GM21619 (cell line): ENCODE data around the gene CYP4F2.
"Not testable (repeated sequence)": the region's sequence is repeated elsewhere in the genome, so short reads cannot be mapped to it uniquely, and the experiment has no call there.

ENCODE experiments used
- ATAC-seq: cut with Tn5 transposase; IDR thresholded peaks from one replicate; pipeline ENCODE4 v1.9.1; 2021; ENCODE audit not compliant: unreplicated experiment

The CYP4F2 gene

DNA sequence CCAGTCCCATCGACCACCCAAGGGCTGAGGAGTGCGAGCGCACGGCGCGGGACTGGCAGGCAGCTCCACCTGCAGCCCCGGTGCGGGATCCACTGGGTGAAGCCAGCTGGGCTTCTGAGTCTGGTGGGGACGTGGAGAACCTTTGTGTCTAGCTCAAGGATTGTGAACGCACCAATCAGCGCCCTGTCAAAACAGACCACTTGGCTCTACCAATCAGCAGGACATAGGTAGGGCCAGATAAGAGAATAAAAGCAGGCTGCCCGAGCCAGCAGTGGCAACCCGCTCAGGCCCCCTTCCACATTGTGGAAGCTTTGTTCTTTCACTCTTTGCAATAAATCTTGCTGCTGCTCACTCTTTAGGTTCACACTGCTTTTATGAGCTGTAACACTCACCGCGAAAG is 2.2 kb upstream of the CYP4F2 start:
- not testable (repeated sequence) for ATAC-seq

DNA sequence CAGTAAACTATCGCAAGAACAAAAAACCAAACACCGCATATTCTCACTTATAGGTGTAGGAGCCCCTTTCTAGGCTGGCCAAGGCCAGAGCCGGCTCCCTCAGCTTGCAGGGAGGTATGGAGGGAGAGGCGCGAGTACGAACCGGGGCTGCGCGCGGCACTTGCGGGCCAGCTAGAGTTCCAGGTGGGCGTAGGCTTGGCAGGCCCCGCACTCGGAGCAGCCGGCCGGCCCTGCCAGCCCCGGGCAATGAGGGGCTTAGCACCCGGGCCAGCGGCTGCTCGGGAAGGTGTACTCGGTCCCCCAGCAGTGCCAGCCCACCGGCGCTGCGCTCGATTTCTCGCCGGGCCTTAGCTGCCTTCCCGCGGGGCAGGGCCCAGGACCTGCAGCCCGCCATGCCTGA is 1.7 kb upstream of the CYP4F2 start:
- not testable (repeated sequence) for ATAC-seq

DNA sequence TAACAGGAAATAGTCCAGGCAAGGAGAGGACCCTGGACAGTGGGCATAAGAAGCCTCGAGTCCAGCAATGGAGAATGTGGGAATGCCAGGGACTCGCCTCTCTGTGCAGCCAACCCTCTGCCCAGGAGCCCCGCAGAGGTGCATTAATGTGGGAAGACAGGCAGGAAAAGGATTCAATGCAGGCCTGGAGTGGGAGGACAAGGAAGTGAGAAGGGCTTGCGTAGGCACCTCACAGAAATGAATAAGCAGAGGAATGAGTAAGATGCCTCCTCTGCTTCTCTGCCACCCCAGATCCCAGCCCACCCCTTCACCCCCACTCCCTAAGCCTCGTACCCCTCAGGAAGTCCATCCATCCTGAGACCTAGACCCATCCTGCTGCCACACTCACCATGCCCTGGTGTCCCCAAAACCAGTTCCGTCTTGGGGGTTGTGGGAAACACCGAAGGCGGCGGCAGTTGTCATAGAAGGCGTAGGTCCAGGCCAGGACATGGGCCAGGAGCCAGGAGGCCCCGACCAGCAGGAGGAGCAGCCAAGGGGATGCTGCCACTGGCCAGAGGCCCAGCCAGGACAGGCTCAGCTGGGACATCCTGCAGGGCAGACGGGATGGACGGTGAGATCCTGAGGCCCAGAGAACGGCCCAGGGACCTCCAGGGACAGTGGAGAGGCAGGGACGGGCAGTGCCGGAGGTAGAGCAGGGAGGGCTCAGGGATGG is 692 bp downstream of the CYP4F2 start:
- no peak for ATAC-seq

DNA sequence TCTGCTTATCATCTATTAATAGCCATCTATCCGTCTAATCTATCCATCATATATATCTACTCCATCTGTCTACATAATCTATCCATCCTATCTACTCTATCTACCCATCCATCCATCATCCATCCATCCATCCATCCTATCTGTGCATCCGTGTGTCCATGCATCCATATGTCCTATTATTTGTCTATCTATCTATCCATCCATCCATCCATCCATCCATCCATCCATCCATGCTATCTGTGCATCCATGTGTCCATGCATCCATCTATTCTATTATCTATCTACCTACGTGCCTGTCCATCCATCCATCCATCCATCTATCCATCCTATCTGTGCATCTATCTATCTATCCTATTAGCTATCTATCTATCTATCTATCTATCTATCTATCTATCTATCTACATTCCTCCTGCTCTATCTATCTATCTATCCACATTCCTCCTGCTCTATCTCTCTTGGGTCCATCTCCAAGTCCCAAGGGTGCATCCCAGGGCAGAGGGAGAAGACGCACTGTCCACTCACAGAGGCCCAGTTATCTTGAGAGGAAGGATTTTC is 1.9 kb downstream of the CYP4F2 start:
- ATAC-seq: no peak

DNA sequence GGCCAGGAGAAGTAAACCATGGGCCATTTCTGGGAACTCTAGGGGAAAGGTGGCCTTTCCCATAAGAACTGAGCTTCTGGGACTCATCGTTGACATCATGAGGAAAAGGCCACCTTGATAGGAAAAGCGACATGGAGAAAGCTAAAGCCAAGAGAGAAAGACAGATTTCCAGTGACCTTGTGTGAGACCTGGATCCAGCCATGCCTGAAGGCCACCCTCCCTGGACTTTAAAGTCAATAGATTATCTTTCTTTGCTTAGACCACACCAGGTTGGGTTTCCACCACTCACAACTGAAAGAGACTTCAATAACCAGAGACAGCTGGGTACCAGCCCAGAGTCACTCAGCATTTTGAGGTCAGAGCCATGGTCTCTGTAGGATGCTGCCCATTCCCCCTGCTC is 3.5 kb downstream of the CYP4F2 start:
- no peak for ATAC-seq

DNA sequence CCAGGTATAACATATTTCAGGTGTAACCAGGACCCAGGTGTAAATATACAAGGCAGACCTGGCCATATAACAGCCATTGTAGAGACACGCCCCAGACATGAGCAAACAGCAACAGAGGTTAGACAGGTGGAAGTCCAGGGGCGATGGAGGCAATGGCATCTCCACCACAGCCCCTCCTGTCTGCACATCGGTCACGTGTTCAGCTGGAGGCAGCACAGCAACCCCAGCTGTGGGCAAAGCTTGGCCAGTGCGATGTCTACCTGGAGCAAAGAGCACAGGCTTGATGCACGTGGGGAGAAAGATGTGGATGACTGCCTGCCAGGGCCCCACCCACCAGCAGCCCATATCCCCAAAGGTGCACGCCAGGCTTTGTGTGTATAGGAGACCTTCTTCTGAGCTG is 4.4 kb downstream of the CYP4F2 start:
- no peak for ATAC-seq

DNA sequence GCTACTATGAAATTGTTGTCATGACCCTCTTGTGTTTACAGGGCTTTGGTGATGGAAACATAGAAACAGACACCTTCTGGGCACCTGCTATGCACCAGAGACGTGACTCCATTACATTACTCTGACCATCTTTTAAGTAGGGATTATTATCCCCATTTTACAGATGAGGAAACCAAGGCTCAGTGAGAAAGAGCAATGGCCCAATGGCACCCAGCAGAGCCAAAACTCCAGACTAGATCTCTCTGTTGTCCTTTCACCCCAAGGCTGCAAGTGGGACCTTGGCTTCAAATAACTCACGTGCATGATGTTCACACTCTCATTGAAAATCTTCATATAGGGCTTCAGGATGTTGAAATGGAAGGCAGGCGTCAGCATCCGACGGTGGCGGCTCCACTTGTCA is 5.9 kb downstream of the CYP4F2 start:
- ATAC-seq: no peak

DNA sequence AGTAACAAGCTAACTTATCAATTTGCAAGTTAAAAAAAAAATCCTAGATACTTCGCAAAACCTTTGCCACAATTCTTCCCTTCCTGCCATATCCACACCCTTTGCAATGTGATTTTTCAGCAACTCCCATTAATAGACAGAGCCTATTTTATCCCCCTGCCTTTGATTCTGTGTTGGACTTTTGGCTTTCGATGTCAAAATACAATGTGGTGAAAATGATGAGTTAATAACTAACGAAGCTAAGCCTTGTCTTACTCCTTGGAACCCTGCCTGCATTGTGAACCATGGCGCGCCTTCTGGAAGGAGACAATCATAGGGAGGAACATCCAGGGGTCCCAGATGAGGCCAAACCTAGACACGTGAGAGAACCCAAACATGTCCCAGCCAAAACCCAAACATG is 6.4 kb downstream of the CYP4F2 start:
- no peak for ATAC-seq

DNA sequence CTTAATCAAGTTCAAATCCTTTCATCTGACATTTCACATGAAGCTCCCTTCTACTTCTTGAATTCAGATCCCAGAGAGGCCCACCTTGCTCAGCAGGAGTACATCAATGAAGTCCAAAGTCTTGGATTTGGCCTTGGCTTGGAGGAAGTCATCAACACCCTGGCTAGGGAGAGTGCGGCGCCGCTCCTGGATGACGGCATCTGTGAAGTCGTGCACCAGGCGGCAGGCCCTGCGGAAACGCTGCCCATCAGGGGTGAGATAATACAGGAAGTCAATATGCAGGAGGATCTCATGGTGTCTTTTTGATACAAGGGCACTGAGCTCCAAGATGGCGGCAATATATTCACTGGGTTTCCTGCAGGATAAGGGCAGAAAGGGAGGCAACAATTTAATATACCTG is 8.5 kb downstream of the CYP4F2 start:
- ATAC-seq: not testable (repeated sequence)

DNA sequence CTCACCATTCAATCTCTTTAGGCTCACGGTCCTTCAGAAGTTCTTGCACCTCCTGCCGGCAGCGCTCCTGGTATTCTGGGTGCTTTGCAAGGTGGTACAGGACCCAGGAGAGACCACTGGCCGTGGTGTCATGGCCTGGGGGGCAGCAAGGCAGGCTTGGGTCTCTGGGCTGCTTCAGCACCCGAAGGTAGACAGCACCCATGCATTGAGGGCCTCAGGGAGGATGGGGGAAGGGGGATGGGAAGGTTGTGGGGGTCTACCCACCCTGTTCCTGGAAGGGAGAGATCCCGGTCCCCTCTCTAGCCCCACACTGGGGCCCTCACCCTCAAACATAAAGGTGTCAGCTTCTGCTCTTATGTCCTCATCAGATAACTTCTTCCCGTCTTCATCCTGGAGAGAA is 12.0 kb downstream of the CYP4F2 start:
- no peak for ATAC-seq

DNA sequence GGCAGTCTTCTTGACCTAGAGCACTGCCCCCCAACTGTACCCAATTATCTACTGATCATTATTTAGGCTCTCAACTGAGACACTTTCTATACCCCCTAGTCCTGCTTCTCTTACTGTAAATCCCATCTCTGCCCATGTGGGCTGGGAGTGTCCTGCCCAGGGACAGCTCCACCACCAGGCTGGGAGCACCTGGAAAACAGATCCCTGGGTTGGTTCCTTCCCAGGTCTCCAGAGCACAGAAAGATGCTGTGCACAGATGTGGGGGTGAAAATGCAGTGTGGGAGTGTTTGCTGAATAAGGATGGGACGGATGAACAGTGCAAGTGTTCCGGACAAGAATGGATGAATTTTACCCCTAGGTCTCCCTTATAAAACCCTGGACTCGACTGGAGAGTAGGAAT is 12.7 kb downstream of the CYP4F2 start:
- no peak for ATAC-seq

DNA sequence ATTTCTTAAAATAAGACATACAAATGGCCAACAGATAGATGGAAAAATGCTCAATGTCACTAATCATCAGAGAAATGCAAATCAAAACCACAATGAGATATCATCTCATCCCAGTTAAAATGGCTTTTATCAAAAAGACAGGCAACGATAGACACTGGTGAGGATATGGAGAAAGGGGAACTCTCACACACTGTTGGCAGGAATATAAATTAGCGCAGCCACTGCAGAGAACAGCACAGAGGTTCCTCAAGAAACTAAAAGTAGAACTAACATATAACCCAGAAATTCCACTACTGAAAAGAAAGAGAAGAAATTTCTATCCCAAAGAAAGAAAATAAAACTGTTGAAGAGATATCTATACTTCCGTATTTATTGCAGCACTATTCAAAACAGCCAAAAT is 14.5 kb downstream of the CYP4F2 start:
- ATAC-seq: not testable (repeated sequence)

DNA sequence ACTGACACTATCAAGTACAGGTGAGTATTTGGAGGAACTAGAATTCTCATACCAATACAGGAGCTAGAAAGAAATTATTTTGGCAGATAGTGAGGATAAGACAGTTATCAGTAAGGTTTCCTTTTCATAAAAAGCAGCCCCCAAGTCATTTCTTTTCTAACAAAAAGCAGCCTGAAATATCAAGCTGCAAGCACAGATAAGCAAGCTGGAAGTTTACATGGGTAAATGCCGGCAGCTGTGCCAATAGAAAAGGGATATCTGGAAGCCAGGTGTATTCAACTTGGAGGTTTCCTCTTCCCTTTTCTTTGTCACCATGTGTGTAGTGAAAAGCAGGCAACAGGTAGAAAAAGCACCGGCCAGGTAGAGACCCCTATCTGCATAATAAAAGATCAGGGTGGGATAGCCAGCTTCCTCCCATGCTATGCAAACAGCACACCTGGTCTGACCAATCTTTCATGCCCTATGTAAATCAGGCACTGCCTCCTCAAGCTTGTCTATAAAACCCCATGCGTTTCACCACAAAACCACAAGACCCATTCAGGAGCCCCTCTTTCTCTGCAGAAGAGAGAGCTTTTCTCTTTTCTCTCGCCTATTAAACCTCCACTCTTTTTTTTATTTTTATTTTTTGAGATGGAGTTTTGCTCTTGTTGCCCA is 22.9 kb downstream of the CYP4F2 start:
- no peak for ATAC-seq

DNA sequence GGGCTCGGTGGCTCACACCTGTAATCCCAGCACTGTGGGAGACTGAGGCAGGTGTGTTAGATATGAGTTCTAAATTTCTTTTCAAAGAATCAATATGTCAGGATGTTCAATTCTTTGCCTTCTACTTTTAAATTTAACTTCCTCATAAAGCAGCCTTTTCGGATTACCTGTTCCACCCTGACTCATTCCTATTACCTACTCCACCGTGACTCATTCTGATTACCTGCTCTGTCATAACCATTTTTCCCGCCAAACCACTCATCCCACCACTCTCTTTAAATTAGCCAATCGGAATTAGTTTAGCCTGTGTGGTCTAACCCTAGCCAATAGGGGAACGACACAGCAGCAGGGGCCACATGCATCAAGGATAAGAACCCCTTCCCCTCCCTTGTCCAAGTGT is 24.1 kb downstream of the CYP4F2 start:
- ATAC-seq: not testable (repeated sequence)

DNA sequence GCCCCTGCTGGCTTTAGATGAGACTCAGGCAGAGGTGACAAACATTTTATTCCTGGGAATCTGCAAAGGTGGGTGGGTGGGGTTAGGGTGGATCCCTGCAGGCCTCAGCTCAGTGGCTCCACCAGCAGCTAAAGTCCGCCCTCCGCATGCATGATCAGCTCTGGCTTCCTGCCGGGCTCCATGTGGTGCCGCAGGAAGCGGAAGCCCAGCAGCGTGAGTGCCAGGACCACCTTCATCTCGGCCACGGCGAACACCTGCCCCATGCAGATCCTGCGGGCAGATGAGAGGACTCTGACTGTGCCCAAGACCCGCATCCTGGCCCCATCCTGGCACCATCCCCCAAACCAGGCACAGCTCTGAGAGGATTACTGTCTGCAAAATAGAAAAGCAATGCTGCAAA is 26.3 kb downstream of the CYP4F2 start:
- ATAC-seq: no peak

DNA sequence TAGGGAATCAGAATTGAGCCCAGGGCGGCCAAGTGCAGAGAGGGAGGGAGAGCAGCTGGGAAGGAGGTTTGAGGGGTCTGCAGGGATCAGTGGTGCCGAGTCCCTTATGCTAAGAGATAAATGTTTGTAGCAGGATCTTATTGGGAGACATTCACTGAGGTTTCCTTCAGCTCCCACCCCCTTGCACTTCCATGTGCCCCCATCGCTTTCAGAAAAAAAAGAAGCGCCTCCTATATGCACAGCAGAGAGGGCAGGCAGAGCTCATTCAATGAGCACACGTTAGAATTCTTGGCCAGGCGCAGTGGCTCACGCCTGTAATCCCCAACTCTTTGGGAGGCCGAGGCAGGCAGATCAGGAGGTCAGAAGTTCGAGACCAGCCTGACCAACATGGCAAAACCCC is 28.0 kb downstream of the CYP4F2 start:
- ATAC-seq: no peak

DNA sequence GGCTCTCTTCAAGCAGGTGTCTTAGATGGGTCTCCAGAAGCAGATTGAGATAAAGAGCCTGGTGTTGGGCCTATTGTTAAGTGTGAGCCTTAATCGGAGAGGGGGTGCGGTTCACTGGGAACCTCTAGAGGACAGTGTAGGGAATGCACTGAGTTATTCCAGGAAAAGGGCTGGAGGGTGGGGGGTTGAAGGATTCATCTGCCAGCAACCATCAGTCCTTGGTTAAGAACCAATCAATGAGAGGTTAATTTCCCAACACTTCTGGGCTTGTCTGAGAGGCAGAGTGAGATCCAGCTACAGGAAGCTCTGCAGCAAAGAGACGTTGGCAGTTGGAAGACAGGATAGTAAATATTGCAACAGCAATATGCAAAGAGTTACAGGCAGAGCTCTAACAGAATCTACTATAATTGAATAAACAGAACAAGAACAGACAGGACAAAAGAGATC is 28.7 kb downstream of the CYP4F2 start:
- ATAC-seq: no peak

DNA sequence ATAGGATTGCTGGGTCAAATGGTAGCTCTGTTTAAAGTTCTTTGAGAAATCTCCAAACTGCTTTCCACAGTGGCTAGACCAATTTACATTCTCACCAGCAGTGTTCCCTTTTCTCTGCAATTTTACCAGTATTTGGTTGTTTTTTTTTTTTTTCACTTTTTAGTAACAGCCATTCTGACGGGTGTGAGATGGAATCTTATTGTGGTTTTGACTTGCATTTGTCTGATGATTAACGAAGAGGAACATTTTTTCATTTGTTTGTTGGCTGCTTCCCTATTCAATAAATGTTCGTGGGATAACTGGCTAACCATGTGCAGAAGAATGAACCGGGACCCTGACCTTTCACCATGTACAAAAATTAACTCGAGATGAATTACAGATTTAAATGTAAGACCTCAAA is 31.2 kb downstream of the CYP4F2 start:
- ATAC-seq: no peak

DNA sequence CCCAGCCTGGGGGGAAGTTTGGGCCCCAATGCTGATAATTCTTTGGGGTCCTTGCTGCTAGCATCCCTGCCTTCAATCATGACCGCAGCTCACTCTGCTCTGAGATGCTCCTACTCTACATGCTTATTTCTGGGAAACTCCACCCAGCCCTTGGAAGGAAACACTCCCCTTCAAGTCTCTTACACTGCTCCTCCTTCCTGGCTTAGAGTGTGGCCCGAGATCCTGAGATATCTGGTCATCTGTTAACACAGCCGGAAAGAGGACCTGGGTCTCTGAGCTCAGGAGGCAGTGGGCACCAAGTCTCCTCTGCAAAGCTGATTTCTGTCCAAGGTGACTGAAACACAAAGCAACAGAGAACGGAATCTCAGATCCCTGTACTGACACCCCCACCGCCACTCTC is 33.0 kb downstream of the CYP4F2 start:
- no peak for ATAC-seq

DNA sequence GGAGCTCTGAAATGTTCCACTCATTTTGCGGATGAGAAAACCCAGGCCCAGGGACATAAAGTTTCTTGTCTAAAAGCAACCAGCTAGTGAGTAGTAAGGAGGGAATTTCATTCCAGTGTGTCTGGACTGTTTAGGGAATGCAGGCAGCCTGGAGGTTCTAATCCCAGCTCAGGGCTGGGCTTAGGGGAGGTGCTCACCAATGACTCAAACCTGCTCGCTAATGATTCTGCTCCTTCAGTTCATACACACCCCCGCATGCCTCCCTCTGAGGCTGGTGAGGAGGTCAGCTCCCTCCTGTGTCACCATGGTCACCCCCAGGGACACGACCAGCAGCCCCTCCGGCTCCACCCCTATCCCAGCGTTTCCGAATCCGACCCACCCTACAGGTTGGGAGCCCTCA is 34.6 kb downstream of the CYP4F2 start:
- ATAC-seq: no peak

DNA sequence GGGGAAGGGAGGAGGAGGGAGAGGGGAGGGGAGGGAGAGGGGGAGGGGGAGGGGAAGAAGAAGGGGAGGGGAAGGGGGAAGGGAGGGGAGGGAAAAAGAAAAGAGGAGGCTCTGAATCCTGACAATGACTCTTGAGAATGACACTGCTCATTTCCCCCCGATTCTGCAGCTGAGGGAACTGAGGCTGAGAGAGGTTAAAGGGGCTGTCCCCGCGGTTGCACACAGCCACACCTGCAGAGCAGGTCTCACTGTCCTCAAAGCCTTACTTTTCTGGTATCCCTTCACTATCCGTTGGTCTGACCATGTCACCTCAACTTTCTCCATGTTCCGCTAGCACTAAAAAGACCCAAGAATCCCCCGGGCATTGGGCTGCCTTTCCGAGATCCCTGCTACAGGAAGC is 35.4 kb downstream of the CYP4F2 start:
- ATAC-seq: no peak

DNA sequence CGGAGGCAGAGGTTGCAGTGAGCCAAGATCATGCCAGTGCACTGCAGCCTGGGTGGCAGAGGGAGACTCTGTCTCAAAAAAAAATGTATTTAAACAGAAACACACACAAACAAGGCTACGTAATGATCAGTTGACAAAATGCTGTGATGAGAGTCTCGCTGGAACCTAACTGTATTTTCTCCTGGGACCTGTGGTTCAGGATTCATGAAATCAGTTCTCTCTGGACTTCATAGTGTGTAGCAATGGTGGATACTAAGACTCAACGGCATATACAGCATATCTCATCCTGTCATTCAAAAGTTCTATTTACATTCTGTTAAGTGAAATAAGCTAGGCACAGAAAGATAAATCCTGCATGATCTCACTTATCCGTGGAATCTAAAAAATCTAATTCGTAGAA is 37.4 kb downstream of the CYP4F2 start:
- ATAC-seq: no peak

DNA sequence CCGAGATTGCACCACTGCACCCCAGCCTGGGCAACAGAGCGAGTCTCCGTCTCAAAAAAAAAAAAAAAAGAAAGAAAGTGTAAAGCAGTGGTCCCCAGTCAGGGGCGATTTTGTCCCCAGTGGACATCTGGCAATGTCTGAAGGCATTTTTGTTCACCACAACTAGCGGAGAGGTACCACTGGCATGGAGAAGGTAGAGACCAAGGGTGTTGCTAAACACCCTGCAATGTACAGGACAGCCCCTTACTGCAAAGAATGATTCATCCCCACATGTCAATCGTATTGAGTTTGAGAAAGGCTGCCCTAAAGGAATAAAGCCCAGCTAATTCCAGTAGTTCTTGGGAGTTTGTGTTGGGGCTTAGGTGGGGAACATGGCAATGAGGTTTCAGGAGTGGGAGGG is 38.7 kb downstream of the CYP4F2 start:
- ATAC-seq: no peak
